ENCODE data around the gene TIGAR. TPM values are rescaled to one million over a fixed set of nuclear protein-coding genes. Genes with fewer than 3 reads are reported as not detected.

Gene TIGAR
- total and polyA plus RNA-seq, 2 of the 8 experiments (the other 6 are each of a cell fraction or from before 2014, with no cell fraction given), result 3.8 to 26.4 TPM

GRCh38 chr12:4330203-4330602, 9.2 kb downstream of the TIGAR start:
- POLR2A ChIA-PET (ENCODE audit: partially characterized antibody), result interaction anchor here (0.6 to 2.3 kb wide), 3 partner anchors 8 to 671 kb away, joined by 3 to 6 read pairs (median 3); no protein-coding TSS in a partner anchor
- Histone ChIP-seq H3K4me3 (ENCODE audit: extremely low read depth in 1 of 4, insufficient read depth in 2 of 4, low read depth in 3 of 4, low read length in 4 of 4) (no peak overlapping the region), H4K20me1 (replicated peaks in 1 of 2; ENCODE audit: control insufficient read depth in 1 of 2, insufficient read depth in 2 of 2, low read length in 2 of 2) (peaks cover 0 to 4% of the 10 kb centered on the region in 2 experiments), H2BK12ac (ENCODE audit: low read depth, low read length) (no peak overlapping the region), H4K91ac (replicated peaks; ENCODE audit: insufficient read length, low read length) (no peak overlapping the region), H3K9me3 (ENCODE audit: insufficient read depth in 2 of 2, low read depth in 1 of 2, low read length in 1 of 2) (no peaks in the 10 kb centered on the region), H4K8ac (ENCODE audit: extremely low read depth, insufficient read depth, low read length) (no peak overlapping the region), H4K5ac (ENCODE audit: insufficient read length, low read depth, low read length) (no peak overlapping the region), H3K4ac (replicated peaks; ENCODE audit: insufficient read length, low read depth, low read length) (no peak overlapping the region), H3K23me2 (ENCODE audit: low read depth, low read length) (no peaks in the 10 kb centered on the region), H3K27ac (ENCODE audit: low read depth, low read length) (no peak overlapping the region; the same call in 1 of the 2 replicates), H3K36me3 (ENCODE audit: control insufficient read depth in 2 of 4, insufficient read depth in 4 of 4, low read length in 3 of 4) (peaks cover 0 to 7% (median 2%) of the 10 kb centered on the region in 4 experiments; a peak in 4 of 8 replicates), H3K4me2 (ENCODE audit: insufficient read depth in 1 of 2, low read depth in 2 of 2, low read length in 2 of 2) (no peak overlapping the region), H3K18ac (ENCODE audit: extremely low read depth, low read length) (no peak overlapping the region), H2BK20ac (ENCODE audit: low read length) (no peak overlapping the region), H2AFZ (ENCODE audit: low read length) (no peak overlapping the region), H2BK5ac (ENCODE audit: low read depth, low read length) (no peak overlapping the region), H3K27me3 (replicated peaks in 1 of 4; ENCODE audit: control insufficient read depth in 3 of 4, extremely low read depth in 1 of 4, insufficient read depth in 3 of 4, low read length in 3 of 4) (no peaks in the 10 kb centered on the region), H3K56ac (replicated peaks; ENCODE audit: insufficient read length, low read depth, low read length) (no peak overlapping the region), H2BK120ac (replicated peaks; ENCODE audit: low read depth, low read length) (no peak overlapping the region), H3K4me1 (replicated peaks in 1 of 4; ENCODE audit: control insufficient read depth in 3 of 4, insufficient read depth in 4 of 4, low read length in 3 of 4) (no peaks in the 10 kb centered on the region), H2AK5ac (ENCODE audit: low read depth, low read length) (no peak overlapping the region), H3K9ac (replicated peaks in 1 of 4; ENCODE audit: extremely low read depth in 1 of 4, low read depth in 3 of 4, low read length in 3 of 4) (no peak overlapping the region; a peak in 1 of 7 replicates), H3K23ac (ENCODE audit: insufficient read length) (no peak overlapping the region), H3K79me2 (ENCODE audit: control insufficient read depth in 1 of 2, insufficient read depth in 2 of 2, low read length in 2 of 2) (peaks cover 0 to 39% of the 10 kb centered on the region in 2 experiments; a peak in 2 of 4 replicates), H3K14ac (ENCODE audit: insufficient read length) (no peak overlapping the region), H2BK15ac (ENCODE audit: low read length) (no peak overlapping the region), H3K79me1 (ENCODE audit: low read depth, low read length) (peaks cover 3% of the 10 kb centered on the region; the same call in 1 of the 2 replicates)
- FAIRE-seq, result no peak
- TF ChIP-seq SIX5 (IDR thresholded peaks at IDR 0.05; ENCODE audit: low read depth, low read length) (no peak), KDM5A (IDR thresholded peaks at IDR 0.05; ENCODE audit: low read length) (no peak), EGR1 (IDR thresholded peaks at IDR 0.05; ENCODE audit: borderline replicate concordance, low read depth, low read length) (no peak), TAF7 (optimal IDR thresholded peaks at IDR 0.05; ENCODE audit: borderline replicate concordance, low read depth, low read length) (no peak), TBP (IDR thresholded peaks at IDR 0.05; ENCODE audit: low read depth, low read length) (no peak), ATF2 (IDR thresholded peaks at IDR 0.05; ENCODE audit: low read length) (no peak), RAD21 (IDR thresholded peaks at IDR 0.05 in 1 of 2, conservative IDR thresholded peaks at IDR 0.05 in 1 of 2; ENCODE audit: low read depth in 2 of 2, low read length in 2 of 2) (no peak), JUND (IDR thresholded peaks at IDR 0.05; ENCODE audit: low read length) (no peak), HDAC2 (IDR thresholded peaks at IDR 0.05; ENCODE audit: borderline replicate concordance in 1 of 2, low read depth in 2 of 2, low read length in 2 of 2) (no peak)
- TF ChIP-seq, protein P1, sequence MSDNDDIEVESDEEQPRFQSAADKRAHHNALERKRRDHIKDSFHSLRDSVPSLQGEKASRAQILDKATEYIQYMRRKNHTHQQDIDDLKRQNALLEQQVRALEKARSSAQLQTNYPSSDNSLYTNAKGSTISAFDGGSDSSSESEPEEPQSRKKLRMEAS (IDR thresholded peaks at IDR 0.05), result no peak
- CTCF ChIA-PET (ENCODE audit: partially characterized antibody), result no interaction called here
- 75% methylated on average over 3 of the region's 3 CpGs; no CpG with 5 or more reads in 1 of the 2 experiments for WGBS, 2 experiments (ENCODE audit: extremely low coverage in 1 of 2, insufficient coverage in 1 of 2, insufficient read length in 1 of 2, insufficient replicate concordance in 2 of 2, low coverage in 1 of 2, low lambda C conversion rate in 2 of 2, missing lambda C conversion rate in 1 of 2)
- no peak for DNase-seq (ENCODE audit: low read depth in 1 of 2, low spot score in 2 of 2)
